Neural cell (in vitro differentiated cells): ENCODE data around the gene SLC6A6.

Source experiments
- CTCF ChIP-seq: fragments of 450-650 bp; IDR thresholded peaks from 2 replicates; pipeline ENCODE4 v1.5.1; 2014; ENCODE audit warnings: antibody characterized with exemption, mild to moderate bottlenecking, moderate library complexity; ENCODE audit not compliant: poor library complexity, severe bottlenecking
- EP300 ChIP-seq: fragments of 450-650 bp; conservative IDR thresholded peaks from 2 replicates; pipeline ENCODE4 v1.6.1; 2014; ENCODE audit warnings: antibody characterized with exemption, mild to moderate bottlenecking, moderate library complexity; ENCODE audit not compliant: poor library complexity, severe bottlenecking
- REST ChIP-seq: IDR thresholded peaks from 2 replicates; pipeline ENCODE4 v1.6.1; 2012; ENCODE audit warnings: borderline replicate concordance

GRCh38 chr3:14391033-14391432, 11.4 kb upstream of the SLC6A6 start:
- TF ChIP-seq CTCF (no peak), REST (no peak), EP300 (no peak)
